Measurements from ENCODE around the gene STAT4. TPM values are rescaled to one million over a fixed set of nuclear protein-coding genes. Genes with fewer than 3 reads are reported as not detected.
A peak's percentile ranks its signal among the peaks of the same experiment; 100 is the strongest.

STAT4 gene
- total and polyA plus RNA-seq, 11 donors: 0.32 to 21.5 (median 1.9) TPM

DNA sequence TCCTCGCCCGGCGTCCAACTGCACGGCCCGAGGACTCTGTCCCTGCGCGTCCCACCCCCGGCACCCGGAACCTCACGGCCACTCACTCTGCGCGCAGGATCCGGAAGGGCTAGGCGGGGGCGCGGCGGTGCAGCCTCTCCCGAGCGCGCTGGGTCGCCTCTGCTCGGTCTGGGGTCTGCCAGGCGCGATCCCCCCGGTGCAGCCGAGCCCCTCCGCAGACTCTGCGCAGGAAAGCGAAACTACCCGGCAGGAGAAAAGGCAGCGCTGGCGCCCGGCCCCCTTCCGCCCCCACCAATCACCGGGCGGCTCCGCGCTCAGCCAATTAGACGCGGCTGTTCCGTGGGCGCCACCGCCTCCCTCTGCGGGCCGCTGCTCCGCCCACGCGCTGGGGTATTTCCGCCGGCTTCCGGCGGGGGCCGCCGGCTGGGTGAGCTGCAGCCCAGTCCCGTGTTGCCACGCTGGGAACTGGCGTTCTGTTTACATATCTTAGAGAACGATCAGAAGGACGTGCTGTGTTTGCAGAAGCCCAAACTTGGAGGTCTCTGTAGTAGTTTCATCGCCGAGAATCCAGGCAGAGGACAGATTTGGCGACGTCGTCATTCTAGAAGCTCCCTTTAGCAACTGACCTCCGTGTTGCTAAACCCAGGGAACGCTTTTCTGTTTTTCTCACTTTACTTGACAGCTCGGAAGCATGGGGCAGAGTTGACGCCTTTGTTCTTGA, 136.7 kb downstream of the STAT4 start, which contains the start of gene STAT1:
STAT1 (minus strand) TSS at position 240 of the 721 bp plus-strand sequence. CDS start 4,168 bp downstream, outside the sequence.
- H3K4me3 ChIP-seq: peak within 1 kb of the TSS; percentile 72 to 94 (median 82)
- DNase-seq (peak; percentile 94 to 97 (median 95)), ATAC-seq (peak; percentile 89 to 98 (median 96))
- no peaks in the 10 kb centered on the region for H3K27me3 ChIP-seq
- peak in 1 of 2 donors; percentile 95 for TF ChIP-seq POLR2A (IDR thresholded peaks at IDR 0.05)
- TF ChIP-seq, protein P1, sequence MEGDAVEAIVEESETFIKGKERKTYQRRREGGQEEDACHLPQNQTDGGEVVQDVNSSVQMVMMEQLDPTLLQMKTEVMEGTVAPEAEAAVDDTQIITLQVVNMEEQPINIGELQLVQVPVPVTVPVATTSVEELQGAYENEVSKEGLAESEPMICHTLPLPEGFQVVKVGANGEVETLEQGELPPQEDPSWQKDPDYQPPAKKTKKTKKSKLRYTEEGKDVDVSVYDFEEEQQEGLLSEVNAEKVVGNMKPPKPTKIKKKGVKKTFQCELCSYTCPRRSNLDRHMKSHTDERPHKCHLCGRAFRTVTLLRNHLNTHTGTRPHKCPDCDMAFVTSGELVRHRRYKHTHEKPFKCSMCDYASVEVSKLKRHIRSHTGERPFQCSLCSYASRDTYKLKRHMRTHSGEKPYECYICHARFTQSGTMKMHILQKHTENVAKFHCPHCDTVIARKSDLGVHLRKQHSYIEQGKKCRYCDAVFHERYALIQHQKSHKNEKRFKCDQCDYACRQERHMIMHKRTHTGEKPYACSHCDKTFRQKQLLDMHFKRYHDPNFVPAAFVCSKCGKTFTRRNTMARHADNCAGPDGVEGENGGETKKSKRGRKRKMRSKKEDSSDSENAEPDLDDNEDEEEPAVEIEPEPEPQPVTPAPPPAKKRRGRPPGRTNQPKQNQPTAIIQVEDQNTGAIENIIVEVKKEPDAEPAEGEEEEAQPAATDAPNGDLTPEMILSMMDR (IDR thresholded peaks at IDR 0.05): peak in 6 of 12 donors; percentile 6 to 37 (median 20)
- WGBS, 4 donors: 0 to 1% (median 0%) methylated on average over 16 to 68 of the region's 68 CpGs
- peak within 1 kb of the TSS; percentile 75 to 98 (median 90) for H3K27ac ChIP-seq
- H3K9me3 ChIP-seq: no peaks in the 10 kb centered on the region
- intact Hi-C loops (cut with DNase I): loop anchor here in 3 of 10 donors (2.0 to 5.0 kb wide), 2 partner anchors 133 to 232 kb away; partner anchors contain the start of gene GLS (in 2 of the 3)
- peaks cover 0 to 40% (median 17%) of the 10 kb centered on the region in 9 donors for H3K36me3 ChIP-seq
- peaks cover 0 to 69% (median 30%) of the 10 kb centered on the region in 12 donors for H3K4me1 ChIP-seq

DNA sequence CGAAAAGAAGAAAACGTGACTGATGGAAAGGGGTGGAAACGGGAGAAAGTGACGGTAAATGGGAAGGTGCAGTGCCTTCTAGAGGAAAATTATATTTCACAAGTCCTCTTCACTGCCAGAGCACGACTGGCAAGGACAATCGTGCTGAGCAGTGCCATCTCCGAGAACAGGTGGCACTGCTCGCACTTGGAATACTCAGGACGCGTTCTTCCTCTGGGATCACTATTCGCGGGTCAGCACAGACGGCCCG, 137.2 kb downstream of the STAT4 start:
- peaks cover 0 to 44% (median 22%) of the 10 kb centered on the region in 9 donors for H3K36me3 ChIP-seq
- H3K27ac ChIP-seq: peak overlapping the region; percentile 75 to 98 (median 90)
- peak overlapping the region; percentile 72 to 94 (median 82) for H3K4me3 ChIP-seq
- 0 to 1% (median 0%) methylated on average over 14 of the region's 14 CpGs for WGBS, 4 donors
- peaks cover 0 to 69% (median 30%) of the 10 kb centered on the region in 12 donors for H3K4me1 ChIP-seq
- intact Hi-C loops (cut with DNase I): loop anchor here in 1 of 10 donors (5.0 kb wide), 1 partner anchor 231 kb away; no protein-coding TSS in a partner anchor
- H3K9me3 ChIP-seq: no peaks in the 10 kb centered on the region
- no peaks in the 10 kb centered on the region for H3K27me3 ChIP-seq
- TF ChIP-seq POLR2A (IDR thresholded peaks at IDR 0.05): no peak
- TF ChIP-seq, protein P1 (IDR thresholded peaks at IDR 0.05): no peak
- no peak for DNase-seq
- ATAC-seq: no peak

DNA sequence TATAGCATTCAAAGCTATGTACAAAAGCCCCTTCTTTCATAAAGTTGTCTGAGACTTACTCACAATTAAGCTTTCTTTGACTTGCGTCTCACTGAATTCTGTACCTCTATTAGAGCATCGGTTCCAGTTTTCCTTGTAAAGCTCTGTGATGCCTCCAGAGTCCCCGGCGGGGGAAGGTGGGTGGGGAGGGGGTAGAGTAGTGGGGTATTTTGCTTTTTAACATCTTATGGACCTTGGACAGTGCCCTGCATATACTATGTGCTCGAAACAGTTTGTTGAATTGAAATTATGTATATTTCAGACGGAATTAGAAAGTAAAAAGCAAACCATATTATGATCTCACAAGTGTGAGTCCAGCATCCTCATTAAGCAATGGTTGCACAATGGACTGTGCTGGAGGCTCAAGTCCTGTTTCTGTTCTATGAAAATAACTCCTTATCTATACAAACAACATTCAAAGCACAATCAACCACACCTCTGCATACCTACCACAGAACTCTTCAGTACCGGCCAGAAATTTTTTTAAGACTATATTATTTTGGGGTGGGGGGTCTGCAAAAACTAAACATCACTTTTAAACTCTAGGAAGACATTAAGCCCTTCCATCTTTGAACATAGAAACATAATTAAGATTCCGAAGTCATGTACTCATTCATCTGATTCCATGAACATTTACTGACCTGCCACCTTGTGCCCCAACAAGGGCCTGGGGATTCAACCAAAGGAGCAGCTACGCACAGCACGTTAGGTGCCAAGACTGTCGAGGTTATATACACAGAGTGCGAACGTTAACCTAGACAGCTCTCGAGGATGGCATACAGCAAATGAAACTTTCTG, 137.7 kb downstream of the STAT4 start:
- WGBS, 4 donors: 26 to 33% (median 30%) methylated on average over 14 of the region's 14 CpGs
- intact Hi-C loops (cut with DNase I): loop anchor here in 1 of 10 donors (5.0 kb wide), 1 partner anchor 231 kb away; no protein-coding TSS in a partner anchor
- peak in 3 of 4 donors; percentile 3 to 12 (median 6) for ATAC-seq

More for the DNA sequence above, 137.7 kb downstream of the STAT4 start:
- Histone ChIP-seq H3K9me3 (no peaks in the 10 kb centered on the region), H3K36me3 (peaks cover 0 to 50% (median 27%) of the 10 kb centered on the region in 9 donors), H3K27me3 (no peaks in the 10 kb centered on the region), H3K4me3 (peak overlapping the region; percentile 72 to 94 (median 82)), H3K27ac (peak overlapping the region; percentile 75 to 98 (median 90)), H3K4me1 (peaks cover 0 to 69% (median 30%) of the 10 kb centered on the region in 12 donors)
- TF ChIP-seq, protein P1 (IDR thresholded peaks at IDR 0.05): no peak
- DNase-seq: no peak

Data from heart left ventricle (tissue), 16 donors.